Esophagus muscularis mucosa (tissue), 4 donors: ENCODE data around the gene PYGL. TPM values are rescaled to one million over a fixed set of nuclear protein-coding genes. Genes with fewer than 3 reads are reported as not detected.

ENCODE experiments used
- DNase-seq: peaks from one replicate; pipeline ENCODE4 v3.0.0-alpha.2; 2017; ENCODE audit errors: extremely low spot score
- H3K27ac ChIP-seq, 4 donors: fragments of 200-600 bp; sonication (generic); replicated peaks in 1 of 4; 1 replicate in 3 of 4; 2 replicates in 1 of 4; pipeline ENCODE4 v1.5.1; 2016 to 2019; ENCODE audit warnings: mild to moderate bottlenecking in 1 of 4
- H3K27me3 ChIP-seq, 4 donors: fragments of 200-600 bp; sonication (generic); one replicate each; pipeline versions ENCODE4 v1.5.1 to v1.6.0; 2016 to 2019
- H3K36me3 ChIP-seq, 4 donors: fragments of 200-600 bp; sonication (generic); one replicate each; pipeline ENCODE4 v1.5.1; 2016 to 2019
- H3K4me1 ChIP-seq, 4 donors: fragments of 200-600 bp; sonication (generic); one replicate each; pipeline ENCODE4 v1.5.1; 2016 to 2019
- H3K4me3 ChIP-seq, 4 donors: fragments of 200-600 bp; sonication (generic); 1 replicate in 2 of 4; 2 replicates in 2 of 4; pipeline ENCODE4 v1.5.1; 2016 to 2019; ENCODE audit warnings: mild to moderate bottlenecking in 4 of 4, moderate library complexity in 1 of 4
- H3K9me3 ChIP-seq, 4 donors: fragments of 200-600 bp; sonication (generic); 1 replicate in 3 of 4; 2 replicates in 1 of 4; pipeline ENCODE4 v1.5.1; 2016 to 2019
- CTCF ChIP-seq, 3 experiments: fragments of 200-600 bp in 2 of 3; fragments of 450-650 bp in 1 of 3; sonication (generic) in 2 of 3; IDR thresholded peaks; one replicate each; pipeline ENCODE4 v1.5.1; 2017 to 2019; ENCODE audit warnings: antibody characterized with exemption in 3 of 3, mild to moderate bottlenecking in 2 of 3, moderate library complexity in 1 of 3
- EP300 ChIP-seq: sonication (generic); formaldehyde crosslinking; IDR thresholded peaks from one replicate; pipeline ENCODE4 v1.6.1; 2017; ENCODE audit warnings: antibody characterized with exemption
- POLR2A ChIP-seq: fragments of 450-650 bp; IDR thresholded peaks from one replicate; pipeline ENCODE4 v1.6.1; 2017; ENCODE audit warnings: antibody characterized with exemption, moderate library complexity, mild to moderate bottlenecking, low read depth
- POLR2AphosphoS5 ChIP-seq, 2 donors: sonication (generic); formaldehyde crosslinking; IDR thresholded peaks; one replicate each; pipeline ENCODE4 v1.6.1; 2017; ENCODE audit warnings: antibody characterized with exemption in 2 of 2
- WGBS: methylation state at CpG from one replicate; pipeline ENCODE4 v1.1.5; 2018; 5-methylcytosine and 5-hydroxymethylcytosine counted together
- intact Hi-C: fragments of 100-400 bp; cut with DNase I; formaldehyde crosslinking; loops from one replicate; pipeline ENCODE4 v1.15.1; 2023
- total RNA-seq, 4 donors: library from RNA; depleted of rRNA; stranded (reverse); fragments of >200 nt; gene quantifications; one replicate each; pipeline versions ENCODE4 v1.1.0 to v1.2.1, GENCODE V29; 2016

The PYGL gene
- total RNA-seq, result 10 to 100 TPM; 15.0 to 28.5 (median 20.6) TPM

DNA sequence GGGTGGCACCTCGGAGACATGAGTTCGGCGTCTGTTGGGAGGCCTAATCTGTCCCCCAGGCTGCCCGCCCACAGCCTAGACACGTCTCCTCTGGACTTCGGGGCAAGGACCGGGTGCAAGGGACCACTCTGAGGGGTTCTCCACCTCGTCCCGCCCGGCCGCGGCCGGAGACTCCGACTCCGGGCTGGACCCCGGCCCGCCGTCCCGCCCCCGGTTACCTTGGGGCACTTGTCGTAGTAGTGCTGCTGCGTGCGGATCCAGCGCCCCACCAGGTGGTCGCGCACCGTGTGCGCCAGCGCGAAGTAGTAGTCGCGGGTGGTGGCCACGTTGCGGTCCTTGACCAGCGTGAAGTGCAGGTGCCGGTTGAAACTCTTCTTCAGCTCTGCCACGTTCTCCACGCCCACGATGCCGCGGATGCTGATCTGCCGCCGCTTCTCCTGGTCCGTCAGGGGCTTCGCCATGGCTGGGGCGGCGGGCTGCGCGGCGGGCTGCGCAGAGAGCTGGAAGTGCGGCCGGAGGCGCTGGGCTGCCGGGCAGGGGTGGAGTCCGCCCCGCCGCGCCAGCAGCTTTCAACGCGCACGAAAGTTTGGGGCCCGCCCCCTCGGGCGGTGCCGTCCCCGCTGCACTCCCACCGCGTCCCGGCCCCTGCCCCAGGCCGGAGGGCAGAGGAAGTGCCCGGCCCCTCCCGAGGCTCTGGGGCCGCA, at the start of gene PYGL:
TSS of gene PYGL (minus strand) at position 541 of the 704 bp plus-strand sequence. CDS start at position 461, 80 bp downstream.
- DNase-seq, result peak; percentile 93
- intact Hi-C loops, result no loop called here
- 1% methylated on average over 12 of the region's 74 CpGs for WGBS
- Histone ChIP-seq H3K27ac (peak within 1 kb of the TSS; percentile 77 to 85 (median 81)), H3K36me3 (no peaks in the 10 kb centered on the region), H3K4me3 (peak within 1 kb of the TSS; percentile 75 to 94 (median 84)), H3K9me3 (no peaks in the 10 kb centered on the region), H3K4me1 (peaks cover 8 to 18% (median 18%) of the 10 kb centered on the region in 4 donors), H3K27me3 (no peaks in the 10 kb centered on the region)
- TF ChIP-seq EP300 (no peak), POLR2A (peak; percentile 49), POLR2AphosphoS5 (IDR thresholded peaks at IDR 0.05) (peak; percentile 36 to 71), CTCF (IDR thresholded peaks at IDR 0.05) (no peak)

DNA sequence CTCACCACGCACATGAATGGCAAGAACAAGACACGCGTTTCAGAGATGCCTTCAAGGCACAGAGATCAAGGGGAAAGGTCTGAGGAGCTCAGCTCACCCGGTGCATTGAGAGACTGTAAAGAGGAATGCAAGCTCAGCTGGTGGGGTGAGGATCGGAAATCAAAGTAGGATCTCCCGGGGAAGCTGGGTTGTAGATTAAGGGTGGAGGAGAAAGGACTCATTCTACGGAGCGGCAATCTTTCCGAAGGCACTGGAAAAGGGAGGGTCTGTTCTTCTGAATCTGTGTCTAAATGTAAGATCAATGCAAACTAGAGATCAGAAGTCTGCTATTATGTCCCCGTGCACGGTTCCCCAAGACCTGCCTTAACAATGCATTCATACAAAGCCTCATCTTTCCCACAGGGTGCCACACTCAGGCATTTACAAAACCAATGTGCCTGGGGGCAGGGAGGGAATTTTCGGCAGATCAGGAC, 41.6 kb upstream of the PYGL start:
- 72% methylated on average over 12 of the region's 12 CpGs for WGBS
- intact Hi-C loops, result no loop called here
- H3K27me3 ChIP-seq, result no peaks in the 10 kb centered on the region
- H3K4me1 ChIP-seq, result no peaks in the 10 kb centered on the region
- no peaks in the 10 kb centered on the region for H3K36me3 ChIP-seq
- TF ChIP-seq POLR2AphosphoS5 (IDR thresholded peaks at IDR 0.05) (no peak), CTCF (IDR thresholded peaks at IDR 0.05) (no peak), EP300 (no peak), POLR2A (no peak)
- no peak overlapping the region for H3K4me3 ChIP-seq
- H3K9me3 ChIP-seq, result no peaks in the 10 kb centered on the region
- DNase-seq, result no peak
- no peak overlapping the region for H3K27ac ChIP-seq

DNA sequence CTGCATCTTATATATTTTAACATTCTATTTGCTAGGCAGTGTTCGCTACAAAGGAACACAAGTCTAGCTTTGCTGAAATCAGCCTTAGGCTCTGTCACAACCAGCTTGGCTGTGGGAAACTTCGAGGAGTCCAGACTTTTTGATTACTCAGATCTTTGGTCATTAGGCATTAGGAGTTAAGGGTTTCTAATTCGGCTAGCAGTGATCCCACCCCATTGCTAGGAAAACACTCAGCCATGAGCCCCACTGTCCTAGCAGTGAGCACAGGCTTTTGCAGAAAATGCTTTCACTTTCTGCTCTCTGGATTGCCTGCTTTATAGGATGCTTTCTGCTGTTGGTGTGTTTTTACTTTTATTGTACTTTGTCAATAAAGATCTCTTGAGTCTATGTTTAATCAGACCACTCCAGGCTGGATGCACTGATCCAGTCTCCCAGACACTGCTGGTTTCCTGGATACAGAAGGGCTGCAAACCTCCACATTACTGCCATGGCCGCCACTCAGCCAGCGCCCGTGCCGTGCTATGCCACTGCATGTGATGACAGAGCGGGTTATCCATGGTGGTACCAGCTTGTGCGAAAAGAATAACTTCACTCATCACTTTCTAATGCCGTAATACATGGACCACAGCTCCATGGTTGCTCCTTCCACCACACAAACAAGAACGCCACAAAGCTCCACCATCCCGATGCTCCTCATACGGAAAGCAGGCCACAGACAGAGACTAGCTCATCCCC, 41.0 kb upstream of the PYGL start:
- TF ChIP-seq POLR2A (no peak), EP300 (no peak), POLR2AphosphoS5 (IDR thresholded peaks at IDR 0.05) (no peak)
- DNase-seq, result no peak
- 91% methylated on average over 13 of the region's 13 CpGs for WGBS
- Histone ChIP-seq H3K4me3 (no peak overlapping the region), H3K9me3 (no peaks in the 10 kb centered on the region), H3K4me1 (no peaks in the 10 kb centered on the region), H3K36me3 (no peaks in the 10 kb centered on the region), H3K27me3 (no peaks in the 10 kb centered on the region), H3K27ac (no peak overlapping the region)
- intact Hi-C loops, result no loop called here

GRCh38 chr14:50984036-50984710, 39.9 kb upstream of the PYGL start:
- no peak for DNase-seq
- Histone ChIP-seq H3K36me3 (no peaks in the 10 kb centered on the region), H3K9me3 (no peaks in the 10 kb centered on the region), H3K4me3 (no peak overlapping the region), H3K4me1 (no peaks in the 10 kb centered on the region), H3K27ac (no peak overlapping the region), H3K27me3 (no peaks in the 10 kb centered on the region)
- TF ChIP-seq CTCF (IDR thresholded peaks at IDR 0.05), result no peak
- no peak for TF ChIP-seq POLR2AphosphoS5 (IDR thresholded peaks at IDR 0.05)
- TF ChIP-seq POLR2A, result no peak
- no peak for TF ChIP-seq EP300
- intact Hi-C loops, result no loop called here
- 90% methylated on average over 2 of the region's 2 CpGs for WGBS
